ENCODE data around the gene OR5K3.
"Not testable (repeated sequence)": the region's sequence is repeated elsewhere in the genome, so short reads cannot be mapped to it uniquely, and the experiment has no call there.

OR5K3 gene

DNA sequence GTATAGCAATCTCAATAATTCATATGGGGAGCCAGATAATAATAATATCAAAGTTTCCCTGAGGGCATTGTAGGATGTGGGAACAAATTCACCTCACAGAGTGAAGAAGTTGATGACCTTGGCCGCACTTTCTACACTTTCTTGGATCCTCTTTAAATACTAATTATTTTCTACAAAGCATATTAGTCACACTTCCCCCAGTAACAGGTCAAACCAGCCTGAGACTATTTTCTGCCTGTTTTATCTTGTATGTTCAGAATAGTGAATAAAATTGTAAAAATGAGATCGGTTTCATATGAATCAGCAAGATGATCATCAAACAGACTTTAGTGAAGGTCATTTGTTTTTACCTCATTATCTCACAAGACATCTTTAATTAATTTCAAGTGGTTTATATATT, 2.3 kb upstream of the OR5K3 start:
- TF ChIP-seq GATA1 (IDR thresholded peaks at IDR 0.05; ENCODE audit: low read depth, low read length) = no peak
- TF ChIP-seq POLR2A (IDR thresholded peaks at IDR 0.05; ENCODE audit: low read length) = no peak

DNA sequence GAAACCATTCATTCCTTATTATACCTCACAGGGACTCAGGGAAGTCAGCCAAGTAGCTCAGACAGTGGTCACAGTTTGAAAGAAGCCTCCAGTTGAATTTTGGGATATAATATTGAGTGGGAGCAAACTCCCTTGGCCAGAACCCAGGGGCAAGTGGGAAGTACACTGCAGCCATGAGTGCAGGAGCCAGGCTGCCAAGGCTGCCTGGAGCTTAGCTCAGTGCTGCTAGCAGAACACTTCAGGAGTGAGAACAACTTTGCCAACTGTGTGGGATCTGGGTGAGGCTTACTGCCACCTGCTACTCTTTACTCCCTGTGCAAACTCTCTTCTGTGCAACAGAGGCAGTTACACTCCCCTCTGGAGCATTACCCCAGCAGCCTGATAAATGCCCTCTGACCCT, 4.6 kb downstream of the OR5K3 start:
- no peak for DNase-seq
- TF ChIP-seq POLR2A (IDR thresholded peaks at IDR 0.05; ENCODE audit: low read length) = no peak
- TF ChIP-seq GATA1 (IDR thresholded peaks at IDR 0.05; ENCODE audit: low read depth, low read length) = no peak

More for the DNA sequence above, 2.3 kb upstream of the OR5K3 start:
- DNase-seq = no peak

DNA sequence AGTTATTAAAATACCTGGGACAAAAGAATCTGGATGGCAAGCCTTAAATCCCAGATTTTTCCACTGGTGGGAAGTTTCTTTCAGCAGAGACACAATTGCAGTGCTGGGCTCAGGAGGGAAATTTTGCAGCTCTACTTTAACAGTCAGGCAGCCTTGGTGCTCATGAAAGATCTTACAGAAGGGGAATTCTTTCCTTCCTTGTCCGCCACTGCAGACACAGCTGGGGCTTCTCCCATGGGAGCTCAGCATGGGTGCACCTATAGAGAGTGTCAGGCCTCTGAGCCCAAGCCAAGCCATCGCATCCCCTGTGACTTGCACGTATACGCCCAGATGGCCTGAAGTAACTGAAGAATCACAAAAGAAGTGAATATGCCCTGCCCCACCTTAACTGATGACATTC, 6.0 kb downstream of the OR5K3 start:
- not testable (repeated sequence) for DNase-seq

DNA sequence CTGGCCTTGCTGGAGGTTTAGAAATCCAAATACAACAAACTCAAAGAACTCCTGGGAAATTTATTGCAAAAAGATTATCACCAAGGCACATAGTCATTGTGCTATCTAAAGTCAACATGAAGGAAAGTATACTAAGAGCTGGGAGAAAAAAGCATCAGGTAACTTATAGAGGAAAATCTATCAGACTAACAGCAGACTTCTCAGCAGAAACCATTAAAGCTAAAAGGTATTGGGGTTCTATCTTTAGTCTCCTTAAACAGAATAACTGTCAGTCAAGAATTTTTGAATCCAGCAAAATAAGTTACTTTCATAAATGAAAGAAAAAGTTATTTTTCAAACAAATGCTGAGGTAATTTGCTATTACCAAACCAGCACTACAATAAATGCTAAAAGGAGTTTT, 8.0 kb downstream of the OR5K3 start:
- no peak for DNase-seq
- TF ChIP-seq POLR2A (IDR thresholded peaks at IDR 0.05; ENCODE audit: low read length) (no peak), GATA1 (IDR thresholded peaks at IDR 0.05; ENCODE audit: low read depth, low read length) (no peak)

DNA sequence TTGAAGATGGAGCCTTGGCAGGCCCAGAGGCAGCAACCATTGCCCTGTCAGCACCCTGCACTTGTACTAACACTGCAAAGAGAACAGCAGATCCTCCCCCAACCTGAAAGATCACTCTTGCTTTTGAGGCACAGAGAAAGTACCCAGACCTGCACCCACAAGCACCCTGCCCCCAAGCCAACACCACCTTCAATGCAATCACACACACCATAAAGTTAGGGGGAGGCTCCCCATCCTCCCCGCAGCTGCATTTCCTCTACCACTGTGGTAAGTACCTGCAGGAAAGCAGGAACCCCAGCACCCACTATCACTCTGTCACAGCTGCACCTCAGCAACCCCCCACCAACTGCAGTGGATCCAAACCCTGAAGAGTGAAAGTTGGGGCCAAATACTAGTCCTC, 12.0 kb downstream of the OR5K3 start:
- no peak for DNase-seq
- no peak for TF ChIP-seq POLR2A (IDR thresholded peaks at IDR 0.05; ENCODE audit: low read length)
- TF ChIP-seq GATA1 (IDR thresholded peaks at IDR 0.05; ENCODE audit: low read depth, low read length) = no peak

DNA sequence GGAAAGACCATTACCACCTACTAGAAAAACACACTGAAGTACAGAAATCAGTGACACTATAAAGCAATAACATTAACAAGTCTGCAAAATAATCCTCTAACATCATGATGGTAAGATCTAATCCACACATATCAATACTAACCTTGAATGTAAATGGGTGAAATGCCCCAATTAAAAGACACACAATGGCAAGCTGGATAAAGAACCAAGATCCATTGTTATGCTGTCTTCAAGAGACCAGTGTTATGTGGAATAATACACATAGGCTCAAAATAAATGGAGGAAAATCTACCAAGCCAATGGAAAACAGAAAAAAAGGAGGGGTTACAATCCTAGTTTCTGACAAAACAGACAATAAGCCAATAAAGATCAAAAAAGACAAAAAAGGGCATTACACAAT, 13.5 kb downstream of the OR5K3 start:
- TF ChIP-seq GATA1 (IDR thresholded peaks at IDR 0.05; ENCODE audit: low read depth, low read length) (no peak), POLR2A (IDR thresholded peaks at IDR 0.05; ENCODE audit: low read length) (no peak)
- no peak for DNase-seq

DNA sequence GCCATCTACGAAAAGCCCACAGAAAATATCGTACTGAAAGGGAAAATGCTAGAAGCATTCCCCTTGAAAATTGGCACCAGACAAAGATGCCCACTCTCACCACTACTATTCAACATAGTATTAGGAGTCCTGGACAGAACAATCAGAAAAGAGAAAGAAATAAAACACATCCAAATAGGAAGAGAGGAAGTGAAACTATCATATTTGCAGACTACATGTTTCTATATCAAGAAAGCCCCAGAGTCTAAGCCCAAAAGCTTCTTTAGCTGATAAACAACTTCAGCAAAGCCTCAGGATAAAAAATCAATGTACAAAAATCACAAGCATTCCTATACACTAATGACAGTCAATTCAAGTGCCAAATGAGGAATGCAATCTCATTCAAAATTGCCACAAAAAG, 15.6 kb downstream of the OR5K3 start:
- no peak for DNase-seq
- TF ChIP-seq GATA1 (IDR thresholded peaks at IDR 0.05; ENCODE audit: low read depth, low read length) = no peak
- no peak for TF ChIP-seq POLR2A (IDR thresholded peaks at IDR 0.05; ENCODE audit: low read length)

DNA sequence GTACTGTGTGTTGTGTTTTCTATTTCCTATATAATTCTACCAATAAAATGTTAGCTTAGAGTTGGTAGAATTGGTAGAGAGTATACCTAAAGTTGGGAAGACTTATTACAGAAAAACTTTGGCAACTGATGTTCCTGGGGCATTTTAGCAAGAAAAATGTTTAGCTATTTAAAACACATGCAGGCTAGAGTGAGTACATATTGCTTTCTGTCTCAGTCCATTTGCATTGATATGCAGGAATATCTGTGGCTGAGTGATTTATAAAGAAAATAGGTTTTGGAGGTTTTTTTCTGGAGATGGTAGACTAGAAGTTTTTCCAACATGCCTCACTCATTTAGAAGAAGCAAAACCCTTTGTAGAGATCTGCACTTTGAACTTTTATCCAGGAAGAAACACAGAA, 42.1 kb downstream of the OR5K3 start:
- TF ChIP-seq GATA1 (IDR thresholded peaks at IDR 0.05; ENCODE audit: low read depth, low read length) = no peak
- no peak for TF ChIP-seq POLR2A (IDR thresholded peaks at IDR 0.05; ENCODE audit: low read length)
- DNase-seq = no peak

DNA sequence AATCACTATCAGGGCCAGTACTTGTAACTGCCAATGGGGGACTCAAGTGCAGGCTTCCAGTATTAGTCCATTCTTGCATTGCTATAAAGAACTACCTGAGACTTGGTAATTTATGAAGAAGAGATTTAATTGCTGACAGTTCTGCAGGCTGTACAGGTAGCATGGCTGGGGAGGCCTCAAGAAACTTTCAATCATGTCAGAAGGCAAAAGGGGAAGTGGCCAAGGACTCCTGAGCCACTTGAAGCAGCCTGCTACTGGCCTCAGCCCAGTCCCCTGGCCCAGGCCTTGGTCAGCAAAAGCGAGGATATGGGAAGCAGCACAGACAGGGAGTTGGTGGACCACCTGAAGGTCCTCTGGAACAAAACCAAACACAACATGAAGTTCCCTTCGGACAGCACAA, 43.3 kb downstream of the OR5K3 start:
- no peak for DNase-seq
- TF ChIP-seq POLR2A (IDR thresholded peaks at IDR 0.05; ENCODE audit: low read length) = no peak
- TF ChIP-seq GATA1 (IDR thresholded peaks at IDR 0.05; ENCODE audit: low read depth, low read length) = no peak

DNA sequence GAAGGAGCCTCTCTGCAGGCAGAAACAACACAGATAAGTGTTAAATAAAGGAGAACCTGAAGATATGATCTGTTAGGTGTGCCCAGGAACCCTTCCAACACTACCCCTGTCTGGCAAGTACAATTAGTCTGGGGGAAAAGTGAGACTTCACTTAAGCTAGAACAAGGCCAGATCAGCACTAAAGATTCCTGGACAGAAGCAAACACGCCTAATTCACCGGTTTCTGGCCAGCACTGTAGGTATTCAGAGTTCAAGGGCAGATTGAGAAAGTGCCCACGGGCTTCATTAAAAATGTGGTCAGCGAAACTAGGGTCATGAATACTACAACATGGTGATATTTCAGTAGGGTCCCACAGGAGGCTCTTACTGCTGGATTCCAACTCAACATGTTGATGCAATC, 43.9 kb downstream of the OR5K3 start:
- DNase-seq = no peak
- TF ChIP-seq POLR2A (IDR thresholded peaks at IDR 0.05; ENCODE audit: low read length) (no peak), GATA1 (IDR thresholded peaks at IDR 0.05; ENCODE audit: low read depth, low read length) (no peak)

DNA sequence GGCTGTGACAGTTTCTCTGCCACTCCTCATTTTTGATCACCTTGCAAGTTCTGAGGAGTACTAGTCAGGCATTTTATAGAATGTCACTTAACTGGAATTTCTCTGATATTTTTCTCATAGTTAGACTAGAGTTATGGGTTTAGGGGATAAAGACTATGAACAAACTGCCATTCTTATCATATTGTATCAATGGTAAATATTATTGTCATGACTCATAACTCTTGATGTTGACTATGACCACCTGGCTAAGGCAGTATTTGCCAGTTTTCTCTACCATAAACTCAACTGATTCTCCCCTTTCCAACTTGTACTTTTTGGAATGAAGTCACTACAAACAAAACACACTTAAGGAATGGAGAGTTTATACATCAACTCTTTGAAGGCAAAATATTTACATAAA, 49.8 kb downstream of the OR5K3 start:
- no peak for TF ChIP-seq GATA1 (IDR thresholded peaks at IDR 0.05; ENCODE audit: low read depth, low read length)
- TF ChIP-seq POLR2A (IDR thresholded peaks at IDR 0.05; ENCODE audit: low read length) = no peak
- DNase-seq = no peak
